ENCODE data around the gene ELK4.

DNA sequence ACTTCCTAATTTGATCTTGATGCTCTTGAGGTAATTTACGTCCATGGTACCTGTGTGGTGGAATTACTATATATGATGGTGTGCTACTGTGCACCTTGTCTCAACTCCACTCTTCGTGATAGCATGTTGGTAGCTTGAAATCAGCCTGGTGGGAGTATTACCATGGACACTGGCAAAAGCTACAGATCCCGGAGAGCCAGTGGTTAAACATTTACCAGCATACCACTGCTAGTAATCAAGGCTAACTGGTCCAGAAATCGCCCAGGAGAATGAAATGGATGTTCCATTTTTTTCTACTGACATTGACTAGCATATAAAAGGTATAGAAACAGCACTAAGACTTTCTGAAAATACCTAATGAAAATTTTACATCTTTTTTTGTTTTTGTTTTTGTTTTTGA, 30.6 kb downstream of the ELK4 start:
- TF ChIP-seq, protein P1, sequence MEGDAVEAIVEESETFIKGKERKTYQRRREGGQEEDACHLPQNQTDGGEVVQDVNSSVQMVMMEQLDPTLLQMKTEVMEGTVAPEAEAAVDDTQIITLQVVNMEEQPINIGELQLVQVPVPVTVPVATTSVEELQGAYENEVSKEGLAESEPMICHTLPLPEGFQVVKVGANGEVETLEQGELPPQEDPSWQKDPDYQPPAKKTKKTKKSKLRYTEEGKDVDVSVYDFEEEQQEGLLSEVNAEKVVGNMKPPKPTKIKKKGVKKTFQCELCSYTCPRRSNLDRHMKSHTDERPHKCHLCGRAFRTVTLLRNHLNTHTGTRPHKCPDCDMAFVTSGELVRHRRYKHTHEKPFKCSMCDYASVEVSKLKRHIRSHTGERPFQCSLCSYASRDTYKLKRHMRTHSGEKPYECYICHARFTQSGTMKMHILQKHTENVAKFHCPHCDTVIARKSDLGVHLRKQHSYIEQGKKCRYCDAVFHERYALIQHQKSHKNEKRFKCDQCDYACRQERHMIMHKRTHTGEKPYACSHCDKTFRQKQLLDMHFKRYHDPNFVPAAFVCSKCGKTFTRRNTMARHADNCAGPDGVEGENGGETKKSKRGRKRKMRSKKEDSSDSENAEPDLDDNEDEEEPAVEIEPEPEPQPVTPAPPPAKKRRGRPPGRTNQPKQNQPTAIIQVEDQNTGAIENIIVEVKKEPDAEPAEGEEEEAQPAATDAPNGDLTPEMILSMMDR (IDR thresholded peaks at IDR 0.05; ENCODE audit: low read length), result no peak
- no peak for TF ChIP-seq EZH2 (optimal IDR thresholded peaks at IDR 0.05; ENCODE audit: low read depth, low read length)
- TF ChIP-seq EZH2phosphoT487 (IDR thresholded peaks at IDR 0.05; ENCODE audit: low read length), result no peak

All from MM.1S (cell line).